Measurements from ENCODE around the gene CELA2B.

CELA2B gene

DNA sequence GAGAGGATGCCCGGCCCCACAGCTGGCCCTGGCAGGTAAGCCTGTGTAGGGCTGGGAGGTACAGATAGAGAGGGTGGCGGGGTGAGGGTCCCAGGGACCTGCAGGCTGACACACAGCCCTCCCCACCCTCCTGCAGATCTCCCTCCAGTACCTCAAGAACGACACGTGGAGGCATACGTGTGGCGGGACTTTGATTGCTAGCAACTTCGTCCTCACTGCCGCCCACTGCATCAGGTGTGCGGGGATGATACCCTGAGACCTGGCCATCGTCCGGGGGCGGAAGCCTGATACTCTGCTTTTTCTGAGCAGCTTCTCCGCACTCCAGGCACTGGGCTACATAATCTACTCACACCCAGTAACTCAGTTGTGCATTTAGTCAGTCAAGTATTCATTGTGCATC lies 35.5 kb upstream of the CELA2B start:
- TF ChIP-seq, protein P1, sequence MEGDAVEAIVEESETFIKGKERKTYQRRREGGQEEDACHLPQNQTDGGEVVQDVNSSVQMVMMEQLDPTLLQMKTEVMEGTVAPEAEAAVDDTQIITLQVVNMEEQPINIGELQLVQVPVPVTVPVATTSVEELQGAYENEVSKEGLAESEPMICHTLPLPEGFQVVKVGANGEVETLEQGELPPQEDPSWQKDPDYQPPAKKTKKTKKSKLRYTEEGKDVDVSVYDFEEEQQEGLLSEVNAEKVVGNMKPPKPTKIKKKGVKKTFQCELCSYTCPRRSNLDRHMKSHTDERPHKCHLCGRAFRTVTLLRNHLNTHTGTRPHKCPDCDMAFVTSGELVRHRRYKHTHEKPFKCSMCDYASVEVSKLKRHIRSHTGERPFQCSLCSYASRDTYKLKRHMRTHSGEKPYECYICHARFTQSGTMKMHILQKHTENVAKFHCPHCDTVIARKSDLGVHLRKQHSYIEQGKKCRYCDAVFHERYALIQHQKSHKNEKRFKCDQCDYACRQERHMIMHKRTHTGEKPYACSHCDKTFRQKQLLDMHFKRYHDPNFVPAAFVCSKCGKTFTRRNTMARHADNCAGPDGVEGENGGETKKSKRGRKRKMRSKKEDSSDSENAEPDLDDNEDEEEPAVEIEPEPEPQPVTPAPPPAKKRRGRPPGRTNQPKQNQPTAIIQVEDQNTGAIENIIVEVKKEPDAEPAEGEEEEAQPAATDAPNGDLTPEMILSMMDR (IDR thresholded peaks at IDR 0.05; ENCODE audit: control insufficient read depth, extremely low read depth, insufficient read depth), result no peak
- DNase-seq (ENCODE audit: low read depth), result no peak
- no peak overlapping the region for H3K4me3 ChIP-seq (ENCODE audit: low read depth, low read length)

DNA sequence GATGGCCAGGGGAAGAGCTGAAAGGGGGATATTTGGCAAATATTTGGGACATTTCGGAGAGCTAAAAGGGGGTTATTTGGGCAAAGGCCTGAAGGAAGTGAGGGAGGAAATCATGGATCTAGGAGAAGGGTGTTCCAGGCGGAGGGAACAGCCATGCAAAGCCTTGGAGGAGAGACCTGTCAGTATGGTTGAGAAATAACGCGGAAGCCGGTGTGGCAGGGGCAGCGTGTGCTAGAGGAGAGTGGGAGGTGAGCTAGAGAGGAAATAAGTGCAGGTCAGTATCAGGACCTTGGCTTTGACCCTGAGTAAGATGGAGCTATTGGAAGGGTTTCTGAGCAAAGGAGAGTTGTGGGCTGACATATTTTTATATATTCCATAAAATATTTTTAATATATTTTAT lies 34.7 kb upstream of the CELA2B start:
- TF ChIP-seq, protein P1 (IDR thresholded peaks at IDR 0.05; ENCODE audit: control insufficient read depth, extremely low read depth, insufficient read depth), result no peak
- H3K4me3 ChIP-seq (ENCODE audit: low read depth, low read length), result no peak overlapping the region
- no peak for DNase-seq (ENCODE audit: low read depth)

DNA sequence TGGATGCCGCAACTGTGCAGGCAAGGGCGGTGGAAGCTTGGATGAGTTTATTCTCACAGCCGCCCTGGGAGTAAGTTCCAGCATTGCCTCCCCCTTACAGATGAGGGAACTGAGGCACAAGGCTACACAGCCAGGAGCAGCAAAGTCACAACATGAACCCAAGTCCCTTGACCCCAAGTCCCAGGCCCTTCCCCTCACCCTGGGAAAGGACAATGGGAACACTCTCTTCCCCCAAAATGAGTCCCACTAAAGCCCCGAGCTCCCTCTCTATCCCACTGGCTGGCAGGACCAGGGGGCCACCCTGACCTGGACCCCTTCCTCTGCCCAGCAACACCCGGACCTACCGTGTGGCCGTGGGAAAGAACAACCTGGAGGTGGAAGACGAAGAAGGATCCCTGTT lies 33.8 kb upstream of the CELA2B start:
- no peak for DNase-seq (ENCODE audit: low read depth)
- H3K4me3 ChIP-seq (ENCODE audit: low read depth, low read length), result no peak overlapping the region
- TF ChIP-seq, protein P1 (IDR thresholded peaks at IDR 0.05; ENCODE audit: control insufficient read depth, extremely low read depth, insufficient read depth), result no peak

DNA sequence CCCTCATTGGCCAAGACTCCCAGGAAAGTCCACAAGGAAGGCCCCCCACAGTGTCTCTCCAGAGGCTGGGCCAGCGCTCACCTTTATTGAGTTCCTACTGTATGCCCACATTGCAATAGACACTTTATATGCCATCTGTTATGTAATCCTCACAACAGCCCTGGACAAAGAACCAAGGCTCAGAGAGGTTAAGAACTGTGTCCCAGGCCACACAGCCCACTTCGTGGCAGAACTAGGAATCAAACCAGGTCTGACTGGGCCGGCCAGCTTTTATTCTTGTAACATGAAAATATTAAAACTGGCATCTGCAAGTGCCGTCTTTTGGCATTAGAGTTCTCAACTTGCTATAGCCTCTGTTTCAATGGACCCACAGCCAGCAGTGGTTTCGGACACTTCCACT lies 33.1 kb upstream of the CELA2B start:
- DNase-seq (ENCODE audit: low read depth), result no peak
- no peak overlapping the region for H3K4me3 ChIP-seq (ENCODE audit: low read depth, low read length)
- TF ChIP-seq, protein P1 (IDR thresholded peaks at IDR 0.05; ENCODE audit: control insufficient read depth, extremely low read depth, insufficient read depth), result no peak

DNA sequence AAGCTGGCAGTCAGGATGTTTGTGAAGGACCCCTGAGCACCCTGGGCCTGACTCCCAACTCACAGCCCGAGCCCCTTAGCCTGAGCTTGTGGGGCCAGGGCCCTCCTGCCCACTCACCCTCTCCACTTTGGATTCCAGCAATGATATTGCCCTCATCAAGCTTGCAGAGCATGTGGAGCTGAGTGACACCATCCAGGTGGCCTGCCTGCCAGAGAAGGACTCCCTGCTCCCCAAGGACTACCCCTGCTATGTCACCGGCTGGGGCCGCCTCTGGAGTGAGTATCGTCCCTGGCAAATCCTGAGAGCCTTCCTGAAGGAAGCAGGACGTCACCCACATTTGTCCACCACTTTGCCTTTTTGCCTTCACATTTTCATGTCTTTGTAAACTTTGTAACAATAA lies 32.6 kb upstream of the CELA2B start:
- TF ChIP-seq, protein P1 (IDR thresholded peaks at IDR 0.05; ENCODE audit: control insufficient read depth, extremely low read depth, insufficient read depth), result no peak
- no peak overlapping the region for H3K4me3 ChIP-seq (ENCODE audit: low read depth, low read length)
- DNase-seq (ENCODE audit: low read depth), result no peak

DNA sequence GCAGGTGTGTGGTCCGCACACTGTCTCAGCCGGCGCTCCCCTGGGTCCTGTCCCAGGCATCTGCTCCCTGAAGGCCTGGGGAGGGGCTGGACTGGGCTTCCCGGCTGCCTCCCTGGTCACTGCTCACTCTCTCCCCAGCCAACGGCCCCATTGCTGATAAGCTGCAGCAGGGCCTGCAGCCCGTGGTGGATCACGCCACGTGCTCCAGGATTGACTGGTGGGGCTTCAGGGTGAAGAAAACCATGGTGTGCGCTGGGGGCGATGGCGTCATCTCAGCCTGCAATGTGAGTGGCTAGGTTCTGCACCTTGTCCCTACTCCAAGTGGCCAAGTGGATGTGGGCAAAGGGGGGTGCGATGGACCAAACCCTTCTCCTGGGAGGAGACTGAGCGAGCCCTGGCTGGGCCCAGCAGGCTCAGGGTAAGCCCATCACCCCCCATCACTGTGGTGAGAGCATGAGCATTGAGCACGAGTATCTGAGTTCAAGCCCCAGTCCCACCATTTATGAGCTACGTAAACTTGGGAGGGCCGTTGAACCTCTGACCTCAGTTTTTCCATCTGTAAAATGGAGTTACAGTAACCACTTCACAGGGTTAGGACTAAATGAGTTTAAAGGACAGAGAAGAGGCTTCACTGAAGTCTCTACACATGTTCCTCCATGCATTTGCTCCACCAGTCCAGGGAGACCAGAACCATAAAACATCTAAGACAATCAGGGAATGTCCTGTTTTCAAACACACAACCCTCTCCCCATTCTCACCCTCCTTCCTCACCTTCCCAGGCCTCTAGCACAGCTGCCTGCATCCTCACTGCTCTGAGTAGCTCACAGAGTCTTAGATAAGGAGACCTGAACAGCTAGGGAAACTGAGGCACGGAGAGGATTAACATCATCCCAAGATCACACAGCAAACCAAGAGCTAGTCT lies 31.2 kb upstream of the CELA2B start:
- TF ChIP-seq, protein P1 (IDR thresholded peaks at IDR 0.05; ENCODE audit: control insufficient read depth, extremely low read depth, insufficient read depth), result no peak
- DNase-seq (ENCODE audit: low read depth), result no peak
- no peak overlapping the region for H3K4me3 ChIP-seq (ENCODE audit: low read depth, low read length)

Measured in LNCaP clone FGC (cell line).